ENCODE data around the gene FAM184A.

DNA sequence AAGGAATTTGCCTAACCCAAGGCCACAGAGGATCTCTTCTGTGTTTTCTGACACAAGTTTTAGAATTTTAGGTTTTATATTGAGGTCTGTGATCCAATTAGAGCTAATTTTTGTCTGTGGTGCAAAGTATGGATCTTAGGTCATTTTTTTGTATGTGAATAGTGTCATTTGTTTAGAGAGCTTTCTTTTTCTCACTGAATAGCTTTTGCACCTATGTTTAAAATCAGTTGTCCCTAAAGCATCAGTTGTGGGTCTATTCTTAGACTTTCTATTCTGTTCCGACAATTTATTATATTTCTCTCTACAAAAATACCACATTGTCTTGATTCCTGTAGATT, 143.2 kb downstream of the FAM184A start:
- TF ChIP-seq, protein P1, sequence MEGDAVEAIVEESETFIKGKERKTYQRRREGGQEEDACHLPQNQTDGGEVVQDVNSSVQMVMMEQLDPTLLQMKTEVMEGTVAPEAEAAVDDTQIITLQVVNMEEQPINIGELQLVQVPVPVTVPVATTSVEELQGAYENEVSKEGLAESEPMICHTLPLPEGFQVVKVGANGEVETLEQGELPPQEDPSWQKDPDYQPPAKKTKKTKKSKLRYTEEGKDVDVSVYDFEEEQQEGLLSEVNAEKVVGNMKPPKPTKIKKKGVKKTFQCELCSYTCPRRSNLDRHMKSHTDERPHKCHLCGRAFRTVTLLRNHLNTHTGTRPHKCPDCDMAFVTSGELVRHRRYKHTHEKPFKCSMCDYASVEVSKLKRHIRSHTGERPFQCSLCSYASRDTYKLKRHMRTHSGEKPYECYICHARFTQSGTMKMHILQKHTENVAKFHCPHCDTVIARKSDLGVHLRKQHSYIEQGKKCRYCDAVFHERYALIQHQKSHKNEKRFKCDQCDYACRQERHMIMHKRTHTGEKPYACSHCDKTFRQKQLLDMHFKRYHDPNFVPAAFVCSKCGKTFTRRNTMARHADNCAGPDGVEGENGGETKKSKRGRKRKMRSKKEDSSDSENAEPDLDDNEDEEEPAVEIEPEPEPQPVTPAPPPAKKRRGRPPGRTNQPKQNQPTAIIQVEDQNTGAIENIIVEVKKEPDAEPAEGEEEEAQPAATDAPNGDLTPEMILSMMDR (IDR thresholded peaks at IDR 0.05): no peak
- no peak for TF ChIP-seq POLR2A (IDR thresholded peaks at IDR 0.05)
